Central memory CD8-positive, alpha-beta T cell (primary cell): ENCODE data around the gene LRRC4B.
"Not testable (repeated sequence)": the region's sequence is repeated elsewhere in the genome, so short reads cannot be mapped to it uniquely, and the experiment has no call there.

Experiments used
- ATAC-seq: fragments of 150-1000 bp; cut with Tn5 transposase; replicated peaks from 2 replicates; pipeline ENCODE4 v1.10.0; 2022; ENCODE audit warnings: mild to moderate bottlenecking, moderate FRiP score, moderate number of reproducible peaks; ENCODE audit not compliant: poor library complexity, severe bottlenecking; ENCODE audit errors: extremely low read depth
- DNase-seq, 2 donors: peaks; one replicate each; pipeline ENCODE4 v3.0.0; 2021; ENCODE audit warnings: low spot score in 2 of 2
- H3K27ac Mint-ChIP-seq: one replicate; pipeline ENCODE4 v1.8.0; 2022; ENCODE audit warnings: low read depth, mild to moderate bottlenecking, moderate library complexity, mixed read lengths
- H3K27me3 Mint-ChIP-seq: one replicate; pipeline ENCODE4 v1.8.0; 2022; ENCODE audit warnings: mixed read lengths
- H3K36me3 Mint-ChIP-seq: one replicate; pipeline ENCODE4 v1.8.0; 2022; ENCODE audit warnings: mild to moderate bottlenecking, moderate library complexity, mixed read lengths; ENCODE audit not compliant: insufficient read depth
- H3K4me1 Mint-ChIP-seq: one replicate; pipeline ENCODE4 v1.8.0; 2022; ENCODE audit warnings: mixed read lengths
- H3K4me3 Mint-ChIP-seq: one replicate; pipeline ENCODE4 v1.8.0; 2022; ENCODE audit warnings: mild to moderate bottlenecking, moderate library complexity, mixed read lengths
- H3K9me3 Mint-ChIP-seq: one replicate; pipeline ENCODE4 v1.8.0; 2022; ENCODE audit warnings: mixed read lengths

LRRC4B gene

DNA sequence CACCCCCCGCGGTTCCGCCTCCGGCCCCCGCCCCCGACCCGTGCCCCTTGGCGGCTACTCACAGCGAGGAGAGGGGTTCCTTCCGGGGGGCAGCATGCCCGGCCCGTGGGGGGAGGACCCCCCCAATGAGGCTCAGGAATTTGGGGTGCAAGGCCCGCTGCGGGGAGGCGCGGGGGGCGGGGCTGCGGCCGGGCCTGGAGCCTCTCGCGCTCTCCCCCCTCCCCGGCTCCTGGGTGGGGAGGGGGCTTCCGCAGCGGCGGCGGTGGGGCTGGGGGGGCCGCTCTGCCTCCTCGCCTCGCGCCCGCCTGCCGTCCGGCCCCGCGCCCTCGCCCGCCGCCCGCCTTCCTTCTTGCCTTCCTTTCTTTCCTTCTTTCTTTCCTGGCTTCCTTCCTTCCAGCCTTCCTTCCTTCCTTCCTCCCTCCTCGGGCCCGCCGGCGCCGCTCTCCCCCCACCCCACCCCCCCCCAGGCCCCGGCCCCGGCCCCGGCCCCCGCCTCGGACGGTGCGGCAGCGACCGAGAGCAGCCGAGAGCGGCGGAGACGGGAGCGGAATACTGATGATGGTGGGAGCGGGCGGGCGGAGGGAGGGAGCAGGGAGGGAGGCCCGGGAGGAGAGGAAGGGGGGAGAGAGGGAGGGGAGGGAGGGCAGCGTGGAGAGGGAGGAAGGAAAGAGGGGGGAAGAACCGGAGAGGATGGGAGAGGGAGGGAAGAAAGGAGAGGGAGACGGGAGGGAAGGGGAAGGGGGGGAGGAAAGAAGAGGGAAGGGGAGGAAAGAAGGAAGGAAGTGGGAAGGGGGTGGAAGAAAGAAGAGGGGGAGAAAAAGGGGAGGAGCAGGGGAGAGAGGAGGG is at the start of gene LRRC4B:
Gene LRRC4B, minus strand, starts transcription at position 554 of the 846 bp plus-strand sequence. CDS start 19,597 bp downstream, outside the sequence.
- Mint-ChIP-seq H3K9me3 (no peaks in the 10 kb centered on the region), H3K4me1 (peaks cover 18% of the 10 kb centered on the region), H3K4me3 (no peak within 1 kb of the TSS), H3K36me3 (no peaks in the 10 kb centered on the region), H3K27ac (no peak within 1 kb of the TSS), H3K27me3 (peaks cover 68% of the 10 kb centered on the region)
- no peak for ATAC-seq
- DNase-seq, result no peak

GRCh38 chr19:50612504-50613404 is 44.5 kb upstream of the LRRC4B start:
- H3K27me3 Mint-ChIP-seq, result not testable (repeated sequence)

GRCh38 chr19:50607874-50608785 is 39.9 kb upstream of the LRRC4B start:
- peaks cover 7% of the 10 kb centered on the region for H3K9me3 Mint-ChIP-seq
- H3K27ac Mint-ChIP-seq, result no peak overlapping the region
- ATAC-seq (peak; percentile 40), DNase-seq (peak; percentile 20 to 27)
- H3K36me3 Mint-ChIP-seq, result peaks cover 1% of the 10 kb centered on the region
- H3K4me3 Mint-ChIP-seq, result no peak overlapping the region
- H3K4me1 Mint-ChIP-seq, result peaks cover 12% of the 10 kb centered on the region
- H3K27me3 Mint-ChIP-seq, result peaks cover 36% of the 10 kb centered on the region

More at GRCh38 chr19:50612504-50613404, 44.5 kb upstream of the LRRC4B start:
- not testable (repeated sequence) for DNase-seq, H3K36me3 Mint-ChIP-seq, H3K9me3 Mint-ChIP-seq, H3K4me3 Mint-ChIP-seq, H3K27ac Mint-ChIP-seq, H3K4me1 Mint-ChIP-seq, ATAC-seq

DNA sequence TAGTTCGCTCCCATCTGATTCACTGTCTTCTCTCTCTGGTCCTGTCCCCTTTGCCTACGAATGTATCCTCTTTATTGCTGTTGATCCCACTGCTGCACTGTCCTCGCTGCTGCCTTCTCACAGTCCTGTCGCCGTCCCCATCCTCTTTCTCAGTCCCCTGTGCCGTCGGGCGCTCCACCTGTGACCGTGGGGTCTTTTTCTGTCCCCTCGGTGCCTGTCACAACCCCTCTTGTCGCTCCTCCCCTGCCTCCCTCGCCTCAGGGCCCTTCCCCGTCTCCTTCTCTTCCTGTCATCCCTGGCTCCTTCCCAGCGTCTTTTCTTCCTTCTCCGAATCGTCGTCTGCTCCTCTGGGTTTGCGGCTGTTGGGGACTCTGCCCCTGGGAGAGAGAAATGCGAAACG is 39.2 kb upstream of the LRRC4B start:
- Mint-ChIP-seq H3K36me3 (peaks cover 1% of the 10 kb centered on the region), H3K27me3 (peaks cover 43% of the 10 kb centered on the region), H3K4me3 (no peak overlapping the region), H3K4me1 (peaks cover 12% of the 10 kb centered on the region), H3K9me3 (peaks cover 7% of the 10 kb centered on the region), H3K27ac (no peak overlapping the region)
- DNase-seq (no peak), ATAC-seq (no peak)

GRCh38 chr19:50606059-50606836 is 38.0 kb upstream of the LRRC4B start:
- H3K4me1 Mint-ChIP-seq, result peaks cover 12% of the 10 kb centered on the region
- peaks cover 54% of the 10 kb centered on the region for H3K27me3 Mint-ChIP-seq
- DNase-seq, H3K27ac Mint-ChIP-seq, ATAC-seq, H3K4me3 Mint-ChIP-seq, H3K9me3 Mint-ChIP-seq, H3K36me3 Mint-ChIP-seq: not testable (repeated sequence)

- not testable (repeated sequence) for H3K9me3 Mint-ChIP-seq, H3K27ac Mint-ChIP-seq, DNase-seq, H3K36me3 Mint-ChIP-seq, H3K4me3 Mint-ChIP-seq, ATAC-seq
- H3K4me1 Mint-ChIP-seq, result peaks cover 12% of the 10 kb centered on the region
- peaks cover 69% of the 10 kb centered on the region for H3K27me3 Mint-ChIP-seq
Observed at GRCh38 chr19:50604264-50605073, 36.2 kb upstream of the LRRC4B start.

DNA sequence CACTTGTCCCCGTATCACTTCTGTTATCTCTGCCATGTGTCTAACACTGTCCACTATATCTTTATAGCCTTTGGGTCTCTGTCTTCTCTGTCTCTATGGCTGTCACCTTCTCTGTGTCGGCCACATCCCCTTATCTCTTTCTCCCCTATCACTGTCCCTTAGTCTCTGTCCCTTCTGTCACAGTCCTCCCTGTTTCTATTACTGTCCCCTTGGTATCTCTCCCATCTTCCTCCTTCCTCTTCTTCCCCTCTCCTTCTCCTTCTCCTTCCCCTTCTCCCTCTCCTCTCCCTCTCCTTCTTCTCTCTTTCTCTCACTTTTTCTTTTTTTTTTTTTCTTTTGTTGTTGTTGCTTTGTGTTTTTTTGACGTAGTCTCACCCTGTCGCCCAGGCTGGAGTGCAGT is 34.7 kb upstream of the LRRC4B start:
- H3K27ac Mint-ChIP-seq, result no peak overlapping the region
- H3K4me1 Mint-ChIP-seq, result peaks cover 7% of the 10 kb centered on the region
- DNase-seq (no peak), ATAC-seq (no peak)
- H3K27me3 Mint-ChIP-seq, result peaks cover 63% of the 10 kb centered on the region
- no peaks in the 10 kb centered on the region for H3K36me3 Mint-ChIP-seq
- peaks cover 7% of the 10 kb centered on the region for H3K9me3 Mint-ChIP-seq
- no peak overlapping the region for H3K4me3 Mint-ChIP-seq

DNA sequence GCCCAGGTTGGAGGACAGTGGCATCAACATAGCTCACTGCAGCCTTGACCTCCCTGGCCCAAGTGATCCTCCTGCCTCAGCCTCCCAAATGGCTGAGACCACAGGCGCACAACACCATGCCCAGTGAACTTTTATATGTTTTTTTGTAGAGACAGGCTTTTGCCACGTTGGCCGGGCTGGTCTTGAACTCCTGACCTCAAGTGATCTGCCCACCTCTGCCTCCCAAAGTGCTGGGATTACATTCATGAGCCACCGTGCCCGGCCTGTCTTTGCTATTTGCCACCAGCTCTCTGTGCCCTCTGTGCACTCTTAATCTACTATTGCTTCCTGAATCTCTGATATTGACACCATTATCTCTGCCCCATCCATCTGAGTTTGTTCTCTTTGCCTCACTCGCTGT is 34.3 kb upstream of the LRRC4B start:
- ATAC-seq (no peak), DNase-seq (no peak)
- Mint-ChIP-seq H3K27ac (no peak overlapping the region), H3K27me3 (peaks cover 59% of the 10 kb centered on the region), H3K9me3 (peaks cover 5% of the 10 kb centered on the region), H3K4me3 (no peak overlapping the region), H3K4me1 (peaks cover 3% of the 10 kb centered on the region), H3K36me3 (no peaks in the 10 kb centered on the region)

DNA sequence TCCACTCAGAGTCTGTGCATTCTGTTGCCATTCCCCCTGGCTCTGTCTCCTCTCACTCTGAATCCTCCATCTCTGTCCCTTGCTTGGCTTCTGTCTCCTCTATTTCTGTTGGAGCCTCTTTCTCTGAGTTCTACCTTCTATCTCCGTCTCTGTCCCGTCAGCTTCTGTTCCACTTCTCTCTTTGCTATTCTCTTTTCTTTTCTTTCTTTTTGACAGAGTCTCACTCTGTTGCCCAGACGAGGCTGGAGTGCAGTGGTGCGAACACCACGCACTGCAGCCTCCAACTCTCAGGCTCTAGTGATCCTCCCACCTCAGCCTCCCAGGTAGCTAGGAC is 33.8 kb upstream of the LRRC4B start:
- Mint-ChIP-seq H3K27me3 (peaks cover 54% of the 10 kb centered on the region), H3K4me3 (no peak overlapping the region), H3K36me3 (no peaks in the 10 kb centered on the region), H3K9me3 (peaks cover under 1% of the 10 kb centered on the region), H3K4me1 (no peaks in the 10 kb centered on the region), H3K27ac (no peak overlapping the region)
- DNase-seq (no peak), ATAC-seq (no peak)

GRCh38 chr19:50601407-50602088 is 33.3 kb upstream of the LRRC4B start:
- Mint-ChIP-seq H3K27me3 (peaks cover 49% of the 10 kb centered on the region), H3K27ac (no peak overlapping the region), H3K4me3 (no peak overlapping the region), H3K4me1 (no peaks in the 10 kb centered on the region), H3K9me3 (no peaks in the 10 kb centered on the region), H3K36me3 (no peaks in the 10 kb centered on the region)
- DNase-seq (no peak), ATAC-seq (no peak)
